WTC11 (cell line): ENCODE results near the gene ODAPH. TPM values are rescaled to one million over a fixed set of nuclear protein-coding genes. Genes with fewer than 3 reads are reported as not detected.
"Not testable (repeated sequence)": the region's sequence is repeated elsewhere in the genome, so short reads cannot be mapped to it uniquely, and the experiment has no call there.

Experiments used
- ATAC-seq: fragments of 200-7000 bp; cut with Tn5 transposase; 2 replicates; pipeline ENCODE4 v1.10.0; 2021; ENCODE audit warnings: mild to moderate bottlenecking, moderate library complexity
- Bru-seq: library from RNA; stranded (reverse); fragments of 400-500 nt; gene quantifications from one replicate; lab custom pipeline; 2021; lab: Mats Ljungman, UMichigan
- CTCF ChIA-PET: fragments of 300-600 bp; sonication (Branson Sonifier 250); formaldehyde crosslinking; loops from one replicate; lab custom pipeline; 2021; ENCODE audit warnings: antibody characterized with exemption; lab: Charles Lee
- POLR2A ChIA-PET: fragments of 350-600 bp; sonication (Branson Sonifier 250); formaldehyde crosslinking; loops from one replicate; lab custom pipeline; 2021; ENCODE audit warnings: antibody characterized with exemption; lab: Charles Lee
- DNase-seq: peaks from one replicate; pipeline ENCODE4 v3.0.0; 2021; ENCODE audit warnings: low spot score
- H3K27ac Mint-ChIP-seq: 2 replicates; pipeline ENCODE4 v1.8.0; 2021; ENCODE audit warnings: mixed read lengths
- H3K27me3 Mint-ChIP-seq: 2 replicates; pipeline ENCODE4 v1.8.0; 2021; ENCODE audit warnings: low read depth, mild to moderate bottlenecking, moderate library complexity, mixed read lengths
- H3K36me3 Mint-ChIP-seq: 2 replicates; pipeline ENCODE4 v1.8.0; 2021; ENCODE audit warnings: mixed read lengths
- H3K4me1 Mint-ChIP-seq: 2 replicates; pipeline ENCODE4 v1.8.0; 2022; ENCODE audit warnings: mixed read lengths
- H3K4me3 Mint-ChIP-seq: 2 replicates; pipeline ENCODE4 v1.8.0; 2021; ENCODE audit warnings: mild to moderate bottlenecking, moderate library complexity, mixed read lengths
- H3K9me3 Mint-ChIP-seq: 2 replicates; pipeline ENCODE4 v1.8.0; 2021; ENCODE audit warnings: mixed read lengths
- ARID4B ChIP-seq: sonication (generic); formaldehyde crosslinking; IDR thresholded peaks from 2 replicates; pipeline ENCODE4 v1.8.0; 2023; ENCODE audit warnings: missing genetic modification reagents, mild to moderate bottlenecking, borderline replicate concordance
- CBFB ChIP-seq: sonication (generic); formaldehyde crosslinking; IDR thresholded peaks from 2 replicates; pipeline ENCODE4 v1.8.1; 2022; ENCODE audit warnings: mild to moderate bottlenecking, low read depth, missing genetic modification reagents
- FOXK1 ChIP-seq: sonication (generic); formaldehyde crosslinking; IDR thresholded peaks from 2 replicates; pipeline ENCODE4 v1.8.0; 2022; ENCODE audit warnings: mild to moderate bottlenecking, moderate library complexity, missing genetic modification reagents
- FOXP1 ChIP-seq: sonication (generic); formaldehyde crosslinking; IDR thresholded peaks from 2 replicates; pipeline ENCODE4 v1.8.0; 2022; ENCODE audit warnings: missing genetic modification reagents, mild to moderate bottlenecking, moderate library complexity, borderline replicate concordance
- GTF2I ChIP-seq: fragments of 250-450 bp; sonication (Bioruptor Pico); conservative IDR thresholded peaks from 2 replicates; pipeline ENCODE4 v1.4.0; 2021; ENCODE audit warnings: mild to moderate bottlenecking
- KAT7 ChIP-seq: sonication (generic); formaldehyde crosslinking; IDR thresholded peaks from 2 replicates; pipeline ENCODE4 v1.8.1; 2023; ENCODE audit warnings: missing genetic modification reagents, mild to moderate bottlenecking, borderline replicate concordance
- NFYB ChIP-seq: sonication (generic); formaldehyde crosslinking; conservative IDR thresholded peaks from 2 replicates; pipeline ENCODE4 v1.8.0; 2022; ENCODE audit warnings: low read depth, missing genetic modification reagents
- NR1H2 ChIP-seq: sonication (generic); formaldehyde crosslinking; IDR thresholded peaks from 2 replicates; pipeline ENCODE4 v1.9.0; 2021; ENCODE audit warnings: mild to moderate bottlenecking, moderate library complexity, missing genetic modification reagents
- NR2C2 ChIP-seq: sonication (generic); formaldehyde crosslinking; IDR thresholded peaks from 2 replicates; pipeline ENCODE4 v1.8.0; 2022; ENCODE audit warnings: mild to moderate bottlenecking, missing genetic modification reagents
- TEAD1 ChIP-seq: sonication (generic); formaldehyde crosslinking; IDR thresholded peaks from 2 replicates; pipeline ENCODE4 v1.8.0; 2022; ENCODE audit warnings: mild to moderate bottlenecking, missing genetic modification reagents
- ZBTB21 ChIP-seq: sonication (generic); formaldehyde crosslinking; IDR thresholded peaks from 2 replicates; pipeline ENCODE4 v1.8.1; 2023; ENCODE audit warnings: mild to moderate bottlenecking, missing genetic modification reagents, borderline replicate concordance
- ZBTB43 ChIP-seq: sonication (generic); formaldehyde crosslinking; IDR thresholded peaks from 2 replicates; pipeline ENCODE4 v1.8.1; 2023; ENCODE audit warnings: mild to moderate bottlenecking, missing genetic modification reagents
- ZNF121 ChIP-seq: sonication (generic); formaldehyde crosslinking; IDR thresholded peaks from 2 replicates; pipeline ENCODE4 v1.8.0; 2023; ENCODE audit warnings: missing genetic modification reagents
- ZNF425 ChIP-seq: fragments of 250-450 bp; sonication (Bioruptor Pico); conservative IDR thresholded peaks from 2 replicates; pipeline ENCODE4 v1.9.0; 2021; ENCODE audit warnings: mild to moderate bottlenecking
- long read RNA-seq, 3 experiments: library from RNA in 1 of 3; library from capped mRNA in 1 of 3; library from polyadenylated mRNA in 1 of 3; unstranded in 2 of 3; stranded (forward) in 1 of 3; transcript quantifications; one replicate each; pipeline ENCODE4 v2.0.0, GENCODE V29; 2021
- total RNA-seq: library from RNA; stranded (reverse); gene quantifications from 3 replicates; pipeline ENCODE4 v1.2.3, GENCODE V29; 2021

The ODAPH gene
- total RNA-seq (not detected in 3 replicates), Bru-seq, nascent RNA (percentile 13 among the genes with signal in this experiment)
- long read RNA-seq, experiment 1, result 0 reads
- long read RNA-seq, experiment 2, result 0 reads
- long read RNA-seq, experiment 3, result 0 reads

- Mint-ChIP-seq H3K36me3 (no peaks in the 10 kb centered on the region), H3K4me3 (no peak within 1 kb of the TSS), H3K27me3 (no peaks in the 10 kb centered on the region), H3K9me3 (peaks cover 2% of the 10 kb centered on the region; the same call in 1 of the 2 replicates), H3K27ac (no peak within 1 kb of the TSS; the same call in 1 of the 2 replicates), H3K4me1 (no peaks in the 10 kb centered on the region; the same call in 1 of the 2 replicates)
- no peak for DNase-seq
- peak; percentile 60 for ATAC-seq
- TF ChIP-seq NR1H2 (CRISPR knock-in tag) (no peak), ZNF121 (CRISPR knock-in tag) (no peak), FOXK1 (CRISPR knock-in tag) (no peak), CBFB (CRISPR knock-in tag) (no peak), ZNF425 (CRISPR knock-in tag) (no peak)
- ChIA-PET CTCF (interaction anchor here (1.2 kb wide), 1 partner anchor 41 kb away, joined by 4 read pairs; the partner anchor contains the start of genes RCHY1 and THAP6), POLR2A (interaction anchor here (0.6 kb wide), 1 partner anchor 272 kb away, joined by 3 read pairs; no protein-coding TSS in a partner anchor)
Observed at GRCh38 chr4:75555294-75556164, at the start of gene ODAPH. Gene ODAPH (plus strand): TSS chr4:75556066. CDS start chr4:75556083, 17 bp downstream.

GRCh38 chr4:75509592-75509991 is 46.3 kb upstream of the ODAPH start:
- CTCF ChIA-PET, H3K27ac Mint-ChIP-seq, POLR2A ChIA-PET, H3K9me3 Mint-ChIP-seq, DNase-seq, H3K4me3 Mint-ChIP-seq, ATAC-seq, H3K27me3 Mint-ChIP-seq: not testable (repeated sequence)
- Mint-ChIP-seq H3K36me3 (peaks cover 21% of the 10 kb centered on the region), H3K4me1 (peaks cover 22% of the 10 kb centered on the region)

GRCh38 chr4:75511841-75512240 is 44.0 kb upstream of the ODAPH start:
- Mint-ChIP-seq H3K4me1 (peaks cover 27% of the 10 kb centered on the region), H3K36me3 (peaks cover 25% of the 10 kb centered on the region), H3K27ac (no peak overlapping the region), H3K4me3 (no peak overlapping the region), H3K27me3 (no peaks in the 10 kb centered on the region), H3K9me3 (peaks cover 5% of the 10 kb centered on the region)
- DNase-seq, result no peak
- POLR2A ChIA-PET, result interaction anchor here (0.5 kb wide), 1 partner anchor 49 kb away, joined by 3 read pairs; no protein-coding TSS in a partner anchor
- TF ChIP-seq TEAD1 (CRISPR knock-in tag), result 0 out of 2 replicates have a peak, but pooled peaks have one; percentile 22
- no peak for TF ChIP-seq NFYB
- CTCF ChIA-PET, result no interaction called here
- peak; percentile 8 for ATAC-seq

GRCh38 chr4:75512386-75513211 is 43.3 kb upstream of the ODAPH start:
- Mint-ChIP-seq H3K9me3 (peaks cover 5% of the 10 kb centered on the region), H3K4me1 (peaks cover 27% of the 10 kb centered on the region), H3K27ac (no peak overlapping the region), H3K36me3 (peaks cover 27% of the 10 kb centered on the region), H3K4me3 (no peak overlapping the region), H3K27me3 (no peaks in the 10 kb centered on the region)
- ChIA-PET POLR2A (interaction anchor here (0.6 kb wide), 1 partner anchor 350 kb away, joined by 3 read pairs; no protein-coding TSS in a partner anchor), CTCF (interaction anchor here (0.7 kb wide), 1 partner anchor 1362 kb away, joined by 5 read pairs; no protein-coding TSS in a partner anchor)
- no peak for ATAC-seq
- no peak for DNase-seq
- TF ChIP-seq NR2C2 (CRISPR knock-in tag) (no peak), ZNF121 (CRISPR knock-in tag) (no peak), FOXP1 (CRISPR knock-in tag) (no peak), ARID4B (CRISPR knock-in tag) (no peak), ZBTB43 (CRISPR knock-in tag) (no peak), NFYB (no peak), CBFB (CRISPR knock-in tag) (no peak), GTF2I (no peak), ZBTB21 (CRISPR knock-in tag) (no peak), KAT7 (CRISPR knock-in tag) (no peak)
